Caco-2 (cell line): ENCODE results near the gene ADRA2B. TPM values are rescaled to one million over a fixed set of nuclear protein-coding genes. Genes with fewer than 3 reads are reported as not detected.
A peak's percentile ranks its signal among the peaks of the same experiment; 100 is the strongest.

Experiments used
- BruUV-seq: library from RNA; stranded (reverse); fragments of 400-500 nt; replicated peaks from 2 replicates; lab custom pipeline; 2021; lab: Mats Ljungman, UMichigan
- CTCF ChIA-PET: fragments of 300-600 bp; sonication (Branson Sonifier 250); formaldehyde crosslinking; loops from one replicate; lab custom pipeline; 2022; ENCODE audit warnings: antibody characterized with exemption; lab: Charles Lee
- POLR2A ChIA-PET: fragments of 300-600 bp; sonication (Branson Sonifier 250); formaldehyde crosslinking; loops from one replicate; lab custom pipeline; 2022; ENCODE audit warnings: antibody characterized with exemption; lab: Charles Lee
- DNase-seq, 2 experiments: peaks; one replicate each; pipeline versions ENCODE4 v3.0.0 to v3.0.0-alpha.2; 2020 to 2022
- H3K27me3 ChIP-seq: replicated peaks from 2 replicates; pipeline ENCODE4 v1.6.0; 2011; ENCODE audit warnings: low read length; ENCODE audit not compliant: control insufficient read depth, insufficient read depth
- H3K36me3 ChIP-seq: 2 replicates; pipeline ENCODE4 v1.5.1; 2011; ENCODE audit warnings: low read length; ENCODE audit not compliant: control insufficient read depth, insufficient read depth
- H3K4me1 ChIP-seq: fragments of 250-450 bp; sonication (Bioruptor Pico); 2 replicates; pipeline ENCODE4 v1.5.1; 2020; ENCODE audit warnings: mild to moderate bottlenecking
- H3K4me3 ChIP-seq: 2 replicates; pipeline ENCODE4 v1.5.1; 2011; ENCODE audit warnings: low read depth, mild to moderate bottlenecking, control low read depth, low read length
- H3K9me3 ChIP-seq: fragments of 250-450 bp; sonication (Bioruptor Pico); 2 replicates; pipeline ENCODE4 v1.5.1; 2020; ENCODE audit warnings: mild to moderate bottlenecking, moderate library complexity
- H3K27ac Mint-ChIP-seq: one replicate; pipeline ENCODE4 v1.8.0; 2022; ENCODE audit warnings: mixed read lengths; ENCODE audit not compliant: unreplicated experiment
- H3K27me3 Mint-ChIP-seq: one replicate; pipeline ENCODE4 v1.8.0; 2022; ENCODE audit warnings: mixed read lengths; ENCODE audit not compliant: insufficient read depth, unreplicated experiment
- H3K36me3 Mint-ChIP-seq: one replicate; pipeline ENCODE4 v1.8.0; 2022; ENCODE audit warnings: mild to moderate bottlenecking, mixed read lengths; ENCODE audit not compliant: insufficient read depth, unreplicated experiment
- H3K4me1 Mint-ChIP-seq: one replicate; pipeline ENCODE4 v1.8.0; 2022; ENCODE audit warnings: low read depth, mixed read lengths; ENCODE audit not compliant: unreplicated experiment
- H3K4me3 Mint-ChIP-seq: one replicate; pipeline ENCODE4 v1.8.0; 2022; ENCODE audit warnings: mild to moderate bottlenecking, moderate library complexity, mixed read lengths; ENCODE audit not compliant: unreplicated experiment
- H3K9me3 Mint-ChIP-seq: one replicate; pipeline ENCODE4 v1.8.0; 2022; ENCODE audit warnings: mixed read lengths; ENCODE audit not compliant: unreplicated experiment
- CTCF ChIP-seq, 2 experiments: fragments of 200-600 bp in 1 of 2; IDR thresholded peaks; 1 replicate in 1 of 2; 2 replicates in 1 of 2; pipeline versions ENCODE4 v1.5.1 to v1.8.0; 2011 to 2022; ENCODE audit warnings: antibody characterized with exemption in 1 of 2, control low read depth in 1 of 2, inconsistent platforms in 1 of 2, low read depth in 1 of 2, low read length in 1 of 2, mild to moderate bottlenecking in 1 of 2, moderate library complexity in 1 of 2; ENCODE audit not compliant: insufficient read depth in 1 of 2, severe bottlenecking in 1 of 2, unreplicated experiment in 1 of 2
- intact Hi-C: fragments of 100-400 bp; cut with micrococcal nuclease; formaldehyde crosslinking; loops from one replicate; pipeline ENCODE4 v1.10.0; 2022; ENCODE audit not compliant: unreplicated experiment
- total RNA-seq: library from RNA; stranded (reverse); gene quantifications from 2 replicates; pipeline ENCODE4 v1.2.3, GENCODE V29; 2022

Gene ADRA2B
- total RNA-seq, 1 experiment from 2014 or later: 0.20 TPM

GRCh38 chr2:96091711-96092572 lies 24.4 kb downstream of the ADRA2B start:
- DNase-seq: peak in 1 of 2 experiments; percentile 47
- Histone ChIP-seq H3K4me3 (no peak overlapping the region), H3K4me1 (no peaks in the 10 kb centered on the region), H3K27me3 (no peaks in the 10 kb centered on the region), H3K36me3 (no peaks in the 10 kb centered on the region), H3K9me3 (no peaks in the 10 kb centered on the region; the same call in 1 of the 2 replicates)
- Mint-ChIP-seq H3K27me3 (no peaks in the 10 kb centered on the region), H3K36me3 (no peaks in the 10 kb centered on the region), H3K4me1 (no peaks in the 10 kb centered on the region), H3K9me3 (no peaks in the 10 kb centered on the region), H3K27ac (no peak overlapping the region), H3K4me3 (no peak overlapping the region)
- ChIA-PET CTCF (no interaction called here), POLR2A (no interaction called here)
- TF ChIP-seq CTCF (IDR thresholded peaks at IDR 0.05; ENCODE audit: insufficient read depth in 1 of 2, low read depth in 1 of 2, low read length in 1 of 2, severe bottlenecking in 1 of 2, unreplicated experiment in 1 of 2): no peak
- intact Hi-C loops: no loop called here
- no TSS peak for BruUV-seq

- no peaks in the 10 kb centered on the region for H3K4me1 Mint-ChIP-seq
- no TSS peak for BruUV-seq
- H3K9me3 ChIP-seq: no peaks in the 10 kb centered on the region; the same call in none of the 2 replicates
- H3K36me3 Mint-ChIP-seq: no peaks in the 10 kb centered on the region
- intact Hi-C loops: no loop called here
- no peaks in the 10 kb centered on the region for H3K4me1 ChIP-seq
- no peak for TF ChIP-seq CTCF (IDR thresholded peaks at IDR 0.05; ENCODE audit: insufficient read depth in 1 of 2, low read depth in 1 of 2, low read length in 1 of 2, severe bottlenecking in 1 of 2, unreplicated experiment in 1 of 2)
- CTCF ChIA-PET: interaction anchor here (1.1 kb wide), 1 partner anchor 69 kb away, joined by 3 read pairs; no protein-coding TSS in a partner anchor
- no peaks in the 10 kb centered on the region for H3K36me3 ChIP-seq
- H3K27me3 Mint-ChIP-seq: no peaks in the 10 kb centered on the region
- no peak overlapping the region for H3K4me3 ChIP-seq
- no peaks in the 10 kb centered on the region for H3K27me3 ChIP-seq
- peak in 1 of 2 experiments; percentile 34 for DNase-seq
- no peak overlapping the region for H3K4me3 Mint-ChIP-seq
- H3K27ac Mint-ChIP-seq: no peak overlapping the region
- H3K9me3 Mint-ChIP-seq: no peaks in the 10 kb centered on the region
- POLR2A ChIA-PET: no interaction called here
Observed at GRCh38 chr2:96091141-96091710, 25.1 kb downstream of the ADRA2B start.

- H3K4me3 Mint-ChIP-seq: no peak overlapping the region
- no peaks in the 10 kb centered on the region for H3K36me3 ChIP-seq
- BruUV-seq: no TSS peak
- no peak overlapping the region for H3K4me3 ChIP-seq
- no peaks in the 10 kb centered on the region for H3K4me1 ChIP-seq
- POLR2A ChIA-PET: no interaction called here
- CTCF ChIA-PET: interaction anchor here (1.1 kb wide), 1 partner anchor 68 kb away, joined by 3 read pairs; no protein-coding TSS in a partner anchor
- intact Hi-C loops: no loop called here
- H3K9me3 ChIP-seq: no peaks in the 10 kb centered on the region; the same call in none of the 2 replicates
- no peak for TF ChIP-seq CTCF (IDR thresholded peaks at IDR 0.05; ENCODE audit: insufficient read depth in 1 of 2, low read depth in 1 of 2, low read length in 1 of 2, severe bottlenecking in 1 of 2, unreplicated experiment in 1 of 2)
- no peak overlapping the region for H3K27ac Mint-ChIP-seq
- no peaks in the 10 kb centered on the region for H3K4me1 Mint-ChIP-seq
- no peaks in the 10 kb centered on the region for H3K9me3 Mint-ChIP-seq
- no peaks in the 10 kb centered on the region for H3K27me3 Mint-ChIP-seq
- H3K27me3 ChIP-seq: no peaks in the 10 kb centered on the region
- no peaks in the 10 kb centered on the region for H3K36me3 Mint-ChIP-seq
- DNase-seq: no peak
Observed at GRCh38 chr2:96090196-96090926, 26.0 kb downstream of the ADRA2B start.
